ENCODE measurements around the gene LUZP2.
"Not testable (repeated sequence)": the region's sequence is repeated elsewhere in the genome, so short reads cannot be mapped to it uniquely, and the experiment has no call there.

LUZP2 gene

GRCh38 chr11:24837112-24837511 lies 340.3 kb downstream of the LUZP2 start:
- DNase-seq = no peak

- no peak for DNase-seq
These were observed 345.5 kb downstream of the LUZP2 start for GRCh38 chr11:24842308-24842707.

GRCh38 chr11:24844406-24844805 lies 347.6 kb downstream of the LUZP2 start:
- no peak for DNase-seq

- DNase-seq = no peak
These were observed 352.0 kb downstream of the LUZP2 start for GRCh38 chr11:24848857-24849256.

GRCh38 chr11:24855951-24856350 lies 359.1 kb downstream of the LUZP2 start:
- no peak for DNase-seq

- no peak for DNase-seq
These were observed 363.0 kb downstream of the LUZP2 start for GRCh38 chr11:24859801-24860300.

DNA sequence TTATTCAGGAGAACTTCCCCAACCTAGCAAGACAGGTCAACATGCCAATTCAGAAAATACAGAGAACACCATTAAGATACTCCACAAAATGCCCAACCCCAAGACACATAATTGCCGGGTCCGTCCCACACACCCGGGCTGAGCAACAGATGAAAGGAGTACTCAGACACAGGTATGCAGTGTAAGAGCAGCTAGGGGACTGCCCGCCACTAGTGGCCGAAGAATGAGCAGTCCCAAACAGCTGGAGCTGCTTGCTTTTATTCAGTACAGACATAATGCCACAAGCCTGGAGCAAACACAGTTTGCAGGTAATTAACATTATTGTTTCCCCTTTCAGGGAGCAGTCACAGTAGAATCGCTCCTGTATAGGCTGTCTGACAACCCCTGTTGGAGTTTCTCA lies 364.6 kb downstream of the LUZP2 start:
- no peak for DNase-seq

DNA sequence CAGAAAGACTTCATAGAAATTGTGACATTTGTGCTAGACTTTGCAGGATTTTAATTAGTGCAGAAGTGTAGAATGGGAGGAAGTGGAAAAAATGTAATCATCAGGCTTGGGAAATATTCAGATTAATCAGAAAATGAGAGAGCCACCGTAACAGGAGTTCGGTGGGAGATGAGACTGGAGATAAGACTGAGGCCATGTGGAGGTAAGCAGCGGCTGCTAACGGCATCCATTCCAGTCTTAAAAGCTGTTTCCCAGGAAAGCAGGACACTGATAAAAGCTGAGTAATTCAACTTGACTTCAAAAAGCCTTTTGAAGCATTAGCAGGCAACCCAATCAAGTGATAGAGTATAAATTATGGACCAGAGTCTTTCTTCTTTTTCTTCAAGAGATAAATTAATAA lies 369.9 kb downstream of the LUZP2 start:
- DNase-seq = no peak

GRCh38 chr11:24870048-24870447 lies 373.2 kb downstream of the LUZP2 start:
- no peak for DNase-seq

- no peak for DNase-seq
These were observed 375.3 kb downstream of the LUZP2 start for GRCh38 chr11:24872186-24872585.

DNA sequence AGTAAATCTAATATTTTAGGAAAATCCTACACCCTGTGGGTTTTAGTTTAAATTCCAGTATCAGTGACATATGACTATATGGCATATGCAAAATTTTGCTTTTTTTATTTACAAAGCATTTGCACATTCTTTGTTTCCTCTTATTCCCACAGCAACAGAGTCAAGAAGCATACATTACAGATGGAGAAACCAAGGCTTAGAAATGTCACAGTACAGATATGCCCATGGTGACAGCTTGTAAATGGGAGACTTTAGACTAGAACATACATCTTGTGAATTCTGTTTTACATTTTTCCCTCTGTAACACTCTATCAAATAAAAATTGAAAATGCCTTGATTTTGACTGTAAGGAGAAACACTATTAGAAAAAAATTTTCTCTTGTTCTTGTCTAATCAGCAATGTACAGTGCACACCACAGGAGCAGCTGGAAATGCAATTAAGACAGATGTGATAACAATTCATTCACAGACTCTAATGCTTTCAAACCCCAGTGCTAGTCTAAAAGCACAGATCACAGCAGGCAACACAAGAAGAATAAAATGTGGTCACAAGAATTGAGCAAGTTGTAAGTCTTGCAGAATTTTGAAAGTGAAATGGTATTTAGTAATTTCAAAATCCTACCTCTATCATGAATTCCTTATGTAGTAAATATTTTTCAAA lies 375.9 kb downstream of the LUZP2 start:
- no peak for DNase-seq

DNA sequence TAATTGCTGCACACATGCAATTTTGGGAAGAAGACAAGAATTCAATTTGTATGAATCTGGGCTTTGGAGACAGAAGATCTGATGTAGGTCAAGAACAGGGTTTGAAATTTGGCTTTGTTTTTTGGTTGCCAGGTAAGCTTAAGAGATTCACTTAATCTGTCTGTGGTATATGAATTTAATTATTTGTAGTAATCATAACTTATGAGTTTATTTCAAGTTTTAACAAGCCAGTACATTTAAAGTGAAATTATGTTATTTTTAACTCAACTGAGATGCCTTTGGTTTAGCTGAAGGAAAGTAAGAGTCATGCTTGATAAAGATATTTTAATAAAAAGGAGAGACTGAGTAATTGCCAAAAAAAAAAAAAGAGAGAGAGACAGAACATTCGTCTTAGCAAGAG lies 384.1 kb downstream of the LUZP2 start:
- DNase-seq = no peak

DNA sequence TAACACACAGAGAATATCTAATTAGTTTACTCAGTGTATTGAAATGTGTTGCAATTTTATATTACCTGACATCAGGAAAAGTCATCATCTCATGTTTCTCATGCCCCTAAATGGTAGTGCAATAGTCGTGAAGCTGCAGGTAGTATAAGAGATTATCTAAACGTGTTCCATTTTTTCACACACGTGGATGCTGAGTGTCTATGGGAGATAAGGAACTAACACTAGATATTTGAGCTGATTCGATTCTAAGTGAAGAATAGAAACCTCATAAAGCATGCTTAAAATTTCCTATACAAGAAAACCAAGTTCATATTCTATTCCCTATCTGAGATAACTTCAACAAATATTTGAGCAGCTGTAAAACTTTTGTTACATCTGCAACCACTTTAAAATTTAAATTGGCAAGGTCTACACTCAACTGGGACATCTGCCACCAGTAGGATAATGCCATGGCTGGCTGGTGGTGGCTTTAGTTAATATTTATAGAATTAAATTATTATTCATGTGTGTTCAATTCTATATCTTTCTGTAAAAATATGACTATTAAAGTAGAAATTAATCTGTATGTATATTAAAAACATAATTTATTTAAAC lies 388.8 kb downstream of the LUZP2 start:
- no peak for DNase-seq

DNA sequence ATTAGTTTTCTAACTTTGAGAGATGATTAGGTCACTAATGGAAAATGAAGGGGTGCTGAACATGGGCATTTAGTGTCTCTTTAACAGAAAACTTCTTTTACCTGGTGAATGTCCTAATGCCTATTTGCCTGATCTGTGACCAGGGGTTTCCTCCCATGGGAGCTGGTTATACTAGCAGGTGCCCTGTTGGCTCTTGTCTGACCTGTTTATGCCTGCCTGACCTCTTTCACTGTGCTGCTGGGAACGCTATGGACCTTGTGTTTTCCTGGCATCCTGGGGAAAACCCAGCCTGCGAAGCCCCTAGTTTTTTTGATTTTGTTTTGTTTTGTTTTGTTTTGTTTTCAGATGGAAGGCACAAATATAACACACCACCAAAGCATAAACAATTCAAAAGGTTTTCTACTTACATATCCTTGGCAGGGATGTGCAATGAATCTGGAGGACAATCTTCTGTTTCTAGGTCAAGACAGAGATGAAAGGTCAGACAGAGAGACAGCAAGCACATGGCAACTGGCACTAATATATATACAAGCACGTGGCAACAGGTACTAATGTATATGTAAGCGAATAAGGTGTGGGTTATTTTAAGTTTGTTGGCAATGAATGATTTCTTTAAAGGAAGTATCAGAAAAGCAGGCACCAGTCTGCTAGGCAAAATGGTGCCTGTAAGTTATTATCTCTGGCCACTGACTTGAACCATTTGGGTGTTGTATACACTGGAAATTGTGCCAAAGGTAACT lies 390.2 kb downstream of the LUZP2 start:
- no peak for DNase-seq

DNA sequence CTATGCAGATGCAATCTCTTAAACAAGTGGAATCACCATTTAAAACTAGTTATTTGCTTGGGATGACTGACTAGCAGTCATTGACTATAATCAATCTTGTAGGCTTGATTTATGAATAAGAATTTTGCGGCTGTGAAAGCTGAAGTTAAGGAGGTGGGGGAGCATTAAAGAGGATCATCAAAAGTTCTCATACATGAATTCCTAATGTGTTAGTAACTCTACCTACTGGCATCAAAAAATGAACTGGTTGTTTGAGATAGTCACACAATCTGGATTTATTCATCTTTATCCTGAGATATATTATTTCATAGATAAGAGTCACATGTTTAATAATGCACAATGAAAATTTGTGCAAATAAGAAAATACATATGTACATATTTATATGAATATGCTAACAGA lies 393.6 kb downstream of the LUZP2 start:
- no peak for DNase-seq

- not testable (repeated sequence) for DNase-seq
These were observed 395.1 kb downstream of the LUZP2 start for GRCh38 chr11:24891845-24892492.

GRCh38 chr11:24896118-24896835 lies 399.4 kb downstream of the LUZP2 start:
- no peak for DNase-seq

DNA sequence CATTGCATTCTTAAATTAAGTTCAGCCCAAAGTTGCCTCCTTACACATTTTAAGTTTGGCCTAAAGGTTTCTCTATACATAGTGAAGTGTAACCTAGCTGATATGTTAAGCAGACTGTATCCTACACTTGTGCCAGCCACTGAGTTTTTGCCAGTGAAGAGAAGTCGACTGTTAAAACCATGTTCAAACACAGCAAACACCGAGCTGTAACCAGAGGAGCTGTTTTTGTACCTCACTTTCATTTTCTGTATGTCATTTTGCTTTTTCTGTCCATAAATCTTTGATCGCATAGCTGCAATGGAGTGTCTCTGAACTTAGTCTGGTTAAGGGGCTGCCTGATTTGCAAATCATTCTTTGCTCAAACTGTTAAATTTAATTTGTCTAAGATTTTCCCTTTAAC lies 403.7 kb downstream of the LUZP2 start:
- no peak for DNase-seq

GRCh38 chr11:24900960-24901549 lies 404.2 kb downstream of the LUZP2 start:
- no peak for DNase-seq

- DNase-seq = no peak
These were observed 406.7 kb downstream of the LUZP2 start for GRCh38 chr11:24903555-24903954.

DNA sequence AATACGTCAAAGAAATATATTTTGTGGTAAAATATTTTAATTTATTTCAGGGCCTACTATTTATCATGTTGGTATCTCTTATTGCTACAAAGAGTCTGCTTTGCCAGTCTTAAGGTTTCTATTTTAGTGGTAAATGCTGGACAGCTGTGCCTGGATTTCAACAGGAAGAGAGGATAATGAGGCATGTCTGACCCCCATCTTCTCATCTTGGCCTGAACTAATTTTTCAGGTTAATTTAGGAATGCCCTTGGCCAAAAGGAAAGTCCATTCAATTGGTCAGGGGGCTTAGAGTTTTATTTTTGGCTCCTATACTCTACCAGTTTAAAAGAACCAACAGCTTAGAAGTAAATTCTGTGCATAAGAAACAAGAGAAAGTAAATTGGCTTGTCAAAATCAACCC lies 428.2 kb downstream of the LUZP2 start:
- no peak for DNase-seq
